ENCODE results near the gene MLLT6. TPM values are rescaled to one million over a fixed set of nuclear protein-coding genes. Genes with fewer than 3 reads are reported as not detected.

The MLLT6 gene
- total and polyA plus RNA-seq, 10 of the 15 experiments (the other 5 are each of a cell fraction or from before 2014, with no cell fraction given), result 4.8 to 105 (median 36.3) TPM

GRCh38 chr17:38762231-38762630, 57.2 kb downstream of the MLLT6 start:
- H4K20me1 ChIP-seq (ENCODE audit: control insufficient read depth, insufficient read depth), result no peaks in the 10 kb centered on the region
- H2AFZ ChIP-seq (ENCODE audit: control insufficient read depth, low read depth, low read length), result no peak overlapping the region
- FAIRE-seq (no peak), DNase-seq (ENCODE audit: low read depth, low spot score) (no peak), ATAC-seq (no peak)
- H3K4me2 ChIP-seq (ENCODE audit: control insufficient read depth, insufficient read depth), result no peak overlapping the region
- CTCF ChIA-PET, result interaction anchor here (1.0 to 1.2 kb wide), 3 partner anchors 10 to 412 kb away, joined by 3 to 5 read pairs (median 3); partner anchors contain the start of gene PSMB3
- TF ChIP-seq REST (IDR thresholded peaks at IDR 0.05; ENCODE audit: low read depth, low read length) (no peak), EGR1 (IDR thresholded peaks at IDR 0.05; ENCODE audit: borderline replicate concordance in 1 of 2, low read depth in 2 of 2, low read length in 2 of 2) (no peak), SPI1 (IDR thresholded peaks at IDR 0.05; ENCODE audit: borderline replicate concordance, insufficient read depth, low read depth, low read length) (no peak), FOXK2 (IDR thresholded peaks at IDR 0.05) (no peak), PKNOX1 (IDR thresholded peaks at IDR 0.05) (no peak), RFX5 (IDR thresholded peaks at IDR 0.05; ENCODE audit: low read depth, low read length) (no peak), TBL1XR1 (IDR thresholded peaks at IDR 0.05; ENCODE audit: low read depth, low read length) (no peak), ZBTB40 (IDR thresholded peaks at IDR 0.05; ENCODE audit: borderline replicate concordance) (no peak), RELA (IDR thresholded peaks at IDR 0.05; ENCODE audit: borderline replicate concordance, partially characterized antibody) (no peak), MYC (IDR thresholded peaks at IDR 0.05; ENCODE audit: insufficient read depth, insufficient read length, insufficient replicate concordance, low read length, severe bottlenecking) (no peak)
- WGBS (ENCODE audit: insufficient coverage, insufficient replicate concordance, low lambda C conversion rate, missing lambda C conversion rate), result 83% methylated on average over 3 of the region's 3 CpGs
- POLR2A ChIA-PET, result interaction anchor here (0.6 to 1.2 kb wide), 3 partner anchors 10 to 95 kb away, joined by 3 read pairs; partner anchors contain the start of gene PSMB3
- H3K4me3 ChIP-seq, result no peak overlapping the region
- H3K9me3 ChIP-seq (replicated peaks; ENCODE audit: control insufficient read depth, insufficient read depth, low read length), result no peaks in the 10 kb centered on the region
- H3K27ac ChIP-seq (ENCODE audit: control insufficient read depth, insufficient read depth), result no peak overlapping the region
- no peaks in the 10 kb centered on the region for H3K79me2 ChIP-seq (ENCODE audit: control insufficient read depth, insufficient read depth, low read length)
- no peak overlapping the region for H3K9ac ChIP-seq (ENCODE audit: control insufficient read depth, insufficient read depth, low read length)
- SMC1A ChIA-PET (ENCODE audit: uncharacterized antibody, unreplicated experiment), result interaction anchor here (1.1 to 1.7 kb wide), 2 partner anchors 13 to 221 kb away, joined by 3 to 5 read pairs; no protein-coding TSS in a partner anchor
- no peaks in the 10 kb centered on the region for H3K4me1 ChIP-seq (ENCODE audit: control insufficient read depth, insufficient read depth, low read length)
- intact Hi-C loops (cut with micrococcal nuclease; ENCODE audit: unreplicated experiment) (no loop called here), in situ Hi-C loops (cut with MboI) (no loop called here)
- peaks cover 18 to 37% of the 10 kb centered on the region in 2 experiments for H3K36me3 ChIP-seq (ENCODE audit: control insufficient read depth in 2 of 2, insufficient read depth in 2 of 2, low read length in 1 of 2)
- BruUV-seq (replicated peaks), result no TSS peak
- RAD21 ChIA-PET (ENCODE audit: unreplicated experiment), result interaction anchor here (1.2 kb wide), 1 partner anchor 221 kb away, joined by 3 read pairs; no protein-coding TSS in a partner anchor
- H3K27me3 ChIP-seq (replicated peaks in 1 of 2; ENCODE audit: control insufficient read depth in 2 of 2, insufficient read depth in 2 of 2, low read length in 1 of 2), result no peaks in the 10 kb centered on the region
